NCI-H82 (cell line): ENCODE measurements around the gene SLC15A1.
"Not testable (repeated sequence)": the region's sequence is repeated elsewhere in the genome, so short reads cannot be mapped to it uniquely, and the experiment has no call there.

ENCODE experiments used
- DNase-seq: peaks from one replicate; lab custom pipeline; 2025; lab: John Stamatoyannopoulos, UW

SLC15A1 gene

GRCh38 chr13:98781470-98781869, 29.0 kb upstream of the SLC15A1 start:
- no peak for DNase-seq

GRCh38 chr13:98781045-98781444, 28.6 kb upstream of the SLC15A1 start:
- no peak for DNase-seq

GRCh38 chr13:98780451-98780850, 28.0 kb upstream of the SLC15A1 start:
- no peak for DNase-seq

GRCh38 chr13:98779695-98780094, 27.2 kb upstream of the SLC15A1 start:
- DNase-seq = no peak

GRCh38 chr13:98778749-98779148, 26.3 kb upstream of the SLC15A1 start:
- no peak for DNase-seq

- no peak for DNase-seq
Observed at GRCh38 chr13:98776644-98777043, 24.2 kb upstream of the SLC15A1 start.

- no peak for DNase-seq
Observed at GRCh38 chr13:98775844-98776598, 23.5 kb upstream of the SLC15A1 start.

GRCh38 chr13:98775386-98775785, 22.9 kb upstream of the SLC15A1 start:
- DNase-seq = no peak

- no peak for DNase-seq
Observed at GRCh38 chr13:98774776-98775175, 22.3 kb upstream of the SLC15A1 start.

- DNase-seq = no peak
Observed at GRCh38 chr13:98773921-98774320, 21.4 kb upstream of the SLC15A1 start.

- peak; percentile 36 for DNase-seq
Observed at GRCh38 chr13:98772794-98773452, 20.5 kb upstream of the SLC15A1 start.

GRCh38 chr13:98771838-98772611, 19.6 kb upstream of the SLC15A1 start:
- DNase-seq = no peak

- DNase-seq = no peak
Observed at GRCh38 chr13:98769736-98770135, 17.3 kb upstream of the SLC15A1 start.

GRCh38 chr13:98768522-98768921, 16.1 kb upstream of the SLC15A1 start:
- DNase-seq = no peak

- DNase-seq = no peak
Observed at GRCh38 chr13:98766697-98767096, 14.2 kb upstream of the SLC15A1 start.

GRCh38 chr13:98765996-98766519, 13.6 kb upstream of the SLC15A1 start:
- no peak for DNase-seq

GRCh38 chr13:98761986-98762616, 9.6 kb upstream of the SLC15A1 start:
- DNase-seq = no peak

- DNase-seq = no peak
Observed at GRCh38 chr13:98761126-98761985, 8.9 kb upstream of the SLC15A1 start.

- DNase-seq = no peak
Observed at GRCh38 chr13:98755729-98756128, 3.3 kb upstream of the SLC15A1 start.

- no peak for DNase-seq
Observed at GRCh38 chr13:98755116-98755515, 2.6 kb upstream of the SLC15A1 start.

GRCh38 chr13:98754468-98754867, 2.0 kb upstream of the SLC15A1 start:
- not testable (repeated sequence) for DNase-seq
